HG02852 (cell line): ENCODE measurements around the gene CITED4.

Source experiments
- ATAC-seq: cut with Tn5 transposase; IDR thresholded peaks from one replicate; pipeline ENCODE4 v1.9.1; 2021; ENCODE audit warnings: mild to moderate bottlenecking, moderate library complexity; ENCODE audit not compliant: unreplicated experiment

The CITED4 gene

GRCh38 chr1:40855513-40855912 lies 6.7 kb downstream of the CITED4 start:
- ATAC-seq, result no peak

GRCh38 chr1:40853885-40854170 lies 8.3 kb downstream of the CITED4 start:
- ATAC-seq, result no peak

- no peak for ATAC-seq
Observed at GRCh38 chr1:40853113-40853884, 8.9 kb downstream of the CITED4 start.

- peak; percentile 69 for ATAC-seq
Observed at GRCh38 chr1:40851643-40852042, 10.5 kb downstream of the CITED4 start.

- ATAC-seq, result no peak
Observed at GRCh38 chr1:40849801-40850592, 12.2 kb downstream of the CITED4 start.

- no peak for ATAC-seq
Observed at GRCh38 chr1:40848530-40849189, 13.5 kb downstream of the CITED4 start.

GRCh38 chr1:40847023-40847745 lies 15.0 kb downstream of the CITED4 start:
- no peak for ATAC-seq

- no peak for ATAC-seq
Observed at GRCh38 chr1:40845895-40846294, 16.3 kb downstream of the CITED4 start.

- no peak for ATAC-seq
Observed at GRCh38 chr1:40844887-40845878, 17.0 kb downstream of the CITED4 start.

GRCh38 chr1:40844079-40844478 lies 18.1 kb downstream of the CITED4 start:
- ATAC-seq, result no peak

GRCh38 chr1:40842691-40843090 lies 19.5 kb downstream of the CITED4 start:
- ATAC-seq, result no peak

GRCh38 chr1:40842207-40842606 lies 20.0 kb downstream of the CITED4 start:
- ATAC-seq, result no peak

GRCh38 chr1:40841602-40842001 lies 20.6 kb downstream of the CITED4 start:
- ATAC-seq, result no peak

GRCh38 chr1:40840526-40841323 lies 21.4 kb downstream of the CITED4 start:
- no peak for ATAC-seq

- no peak for ATAC-seq
Observed at GRCh38 chr1:40839943-40840335, 22.2 kb downstream of the CITED4 start.

GRCh38 chr1:40838980-40839942 lies 22.9 kb downstream of the CITED4 start:
- ATAC-seq, result no peak

- ATAC-seq, result no peak
Observed at GRCh38 chr1:40838045-40838979, 23.9 kb downstream of the CITED4 start.
